Measurements from ENCODE around the gene C14orf119.

- TF ChIP-seq CTCF (IDR thresholded peaks at IDR 0.05) (no peak), POLR2A (IDR thresholded peaks at IDR 0.05) (no peak)
These were observed 18.8 kb downstream of the C14orf119 start for GRCh38 chr14:23114120-23114458.

Data from prostate gland (tissue), 2 donors.